ENCODE data around the gene SLC38A10.

SLC38A10 gene

DNA sequence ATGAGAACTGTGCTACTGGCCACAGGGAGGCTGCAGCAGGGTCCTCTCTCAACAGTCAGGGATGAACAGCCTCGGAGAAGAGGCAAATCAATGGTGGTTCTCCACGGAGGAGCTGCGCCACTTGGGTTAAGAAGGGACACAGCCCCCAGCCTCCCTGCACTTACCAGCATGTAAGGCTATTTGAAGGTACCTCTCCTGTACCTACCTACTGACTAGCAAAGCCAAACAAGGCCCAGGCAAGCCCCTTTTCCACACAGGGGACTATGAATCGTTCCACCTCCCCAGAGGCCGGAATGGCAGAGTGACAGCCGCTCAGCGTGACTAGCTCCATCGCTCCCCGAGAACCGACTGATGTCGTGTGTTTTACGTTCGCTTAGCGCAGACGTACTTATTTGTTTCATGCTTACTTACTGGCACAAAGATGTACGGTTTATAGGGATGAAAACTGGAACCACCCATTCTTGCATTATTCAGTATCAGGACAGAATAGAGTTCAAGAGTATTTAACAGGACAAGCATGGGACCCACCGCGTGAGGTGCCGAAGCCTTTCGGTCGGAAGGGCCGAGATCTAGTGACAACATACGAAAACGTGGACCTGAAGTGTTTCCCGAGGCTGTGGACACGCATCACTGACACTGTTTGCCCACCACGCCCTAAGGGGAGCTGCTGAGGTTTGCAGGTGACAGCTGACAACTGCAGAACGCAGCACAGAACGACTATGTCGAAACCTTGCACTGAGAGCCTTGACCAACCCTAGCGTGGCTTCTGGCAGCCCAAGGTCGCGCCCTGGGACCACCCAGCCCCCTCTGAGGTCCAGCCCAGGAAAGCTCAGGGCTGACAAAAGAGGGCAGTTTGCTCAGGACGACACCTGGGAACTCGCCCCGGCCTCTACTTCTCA lies 57.3 kb downstream of the SLC38A10 start:
- Histone ChIP-seq H2BK5ac (ENCODE audit: low read length) (no peak overlapping the region), H3K18ac (ENCODE audit: low read length) (no peak overlapping the region), H2BK120ac (ENCODE audit: low read depth, low read length) (no peak overlapping the region), H3K36me3 (ENCODE audit: control insufficient read depth, insufficient read depth, low read length) (no peaks in the 10 kb centered on the region), H3K23ac (ENCODE audit: low read length) (no peak overlapping the region), H3K56ac (ENCODE audit: low read length) (peak overlapping the region; percentile 91), H3K27me3 (ENCODE audit: insufficient read depth, low read length, poor library complexity) (no peaks in the 10 kb centered on the region), H3K79me1 (ENCODE audit: low read length) (peaks cover 8% of the 10 kb centered on the region), H3K4ac (ENCODE audit: low read depth, low read length) (no peak overlapping the region), H3K4me1 (ENCODE audit: control insufficient read depth, low read depth, low read length) (peaks cover 4% of the 10 kb centered on the region), H2AK5ac (ENCODE audit: low read length) (no peak overlapping the region), H4K8ac (ENCODE audit: low read depth, low read length) (no peak overlapping the region), H2BK15ac (replicated peaks; ENCODE audit: low read depth) (no peak overlapping the region), H4K5ac (ENCODE audit: low read length) (no peak overlapping the region), H3K4me3 (ENCODE audit: low read length) (peak overlapping the region; percentile 84), H3K79me2 (ENCODE audit: control insufficient read depth, insufficient read depth, low read length) (peaks cover 10% of the 10 kb centered on the region), H3K27ac (ENCODE audit: low read depth, low read length) (no peak overlapping the region), H3K4me2 (ENCODE audit: low read length) (peak overlapping the region; percentile 23), H3K9ac (ENCODE audit: low read length) (peak overlapping the region; percentile 92)
- WGBS (ENCODE audit: extremely low coverage, insufficient coverage, low lambda C conversion rate): no CpG with 5 or more reads among the region's 36 CpGs
- no peak for DNase-seq

- no peaks in the 10 kb centered on the region for H3K27me3 ChIP-seq (ENCODE audit: insufficient read depth, low read length, poor library complexity)
- no peak overlapping the region for H2BK5ac ChIP-seq (ENCODE audit: low read length)
- no peak overlapping the region for H3K4me3 ChIP-seq (ENCODE audit: low read length)
- H2BK15ac ChIP-seq (replicated peaks; ENCODE audit: low read depth): no peak overlapping the region
- no peak for DNase-seq
- no peak overlapping the region for H3K4ac ChIP-seq (ENCODE audit: low read depth, low read length)
- no peak overlapping the region for H3K23ac ChIP-seq (ENCODE audit: low read length)
- H3K56ac ChIP-seq (ENCODE audit: low read length): no peak overlapping the region
- H3K79me2 ChIP-seq (ENCODE audit: control insufficient read depth, insufficient read depth, low read length): peaks cover 10% of the 10 kb centered on the region
- no peak overlapping the region for H2BK120ac ChIP-seq (ENCODE audit: low read depth, low read length)
- no peak overlapping the region for H3K27ac ChIP-seq (ENCODE audit: low read depth, low read length)
- no peaks in the 10 kb centered on the region for H3K36me3 ChIP-seq (ENCODE audit: control insufficient read depth, insufficient read depth, low read length)
- no CpG with 5 or more reads among the region's 21 CpGs for WGBS (ENCODE audit: extremely low coverage, insufficient coverage, low lambda C conversion rate)
- H3K79me1 ChIP-seq (ENCODE audit: low read length): peaks cover 8% of the 10 kb centered on the region
- H3K4me2 ChIP-seq (ENCODE audit: low read length): no peak overlapping the region
- no peak overlapping the region for H3K18ac ChIP-seq (ENCODE audit: low read length)
- no peak overlapping the region for H3K9ac ChIP-seq (ENCODE audit: low read length)
- H4K5ac ChIP-seq (ENCODE audit: low read length): no peak overlapping the region
- H3K4me1 ChIP-seq (ENCODE audit: control insufficient read depth, low read depth, low read length): peaks cover 4% of the 10 kb centered on the region
- no peak overlapping the region for H4K8ac ChIP-seq (ENCODE audit: low read depth, low read length)
- no peak overlapping the region for H2AK5ac ChIP-seq (ENCODE audit: low read length)
These were observed 58.3 kb downstream of the SLC38A10 start for GRCh38 chr17:81236784-81237183.

GRCh38 chr17:81235822-81236740 lies 59.0 kb downstream of the SLC38A10 start:
- Histone ChIP-seq H3K23ac (ENCODE audit: low read length) (no peak overlapping the region), H2BK5ac (ENCODE audit: low read length) (no peak overlapping the region), H3K18ac (ENCODE audit: low read length) (no peak overlapping the region), H3K36me3 (ENCODE audit: control insufficient read depth, insufficient read depth, low read length) (no peaks in the 10 kb centered on the region), H3K4me3 (ENCODE audit: low read length) (no peak overlapping the region), H2AK5ac (ENCODE audit: low read length) (no peak overlapping the region), H3K4ac (ENCODE audit: low read depth, low read length) (no peak overlapping the region), H3K27ac (ENCODE audit: low read depth, low read length) (no peak overlapping the region), H3K4me2 (ENCODE audit: low read length) (no peak overlapping the region), H2BK120ac (ENCODE audit: low read depth, low read length) (no peak overlapping the region), H3K79me1 (ENCODE audit: low read length) (peaks cover 8% of the 10 kb centered on the region), H3K9ac (ENCODE audit: low read length) (no peak overlapping the region), H4K8ac (ENCODE audit: low read depth, low read length) (no peak overlapping the region), H3K79me2 (ENCODE audit: control insufficient read depth, insufficient read depth, low read length) (peaks cover 10% of the 10 kb centered on the region), H3K56ac (ENCODE audit: low read length) (no peak overlapping the region), H4K5ac (ENCODE audit: low read length) (no peak overlapping the region), H2BK15ac (replicated peaks; ENCODE audit: low read depth) (no peak overlapping the region), H3K27me3 (ENCODE audit: insufficient read depth, low read length, poor library complexity) (no peaks in the 10 kb centered on the region), H3K4me1 (ENCODE audit: control insufficient read depth, low read depth, low read length) (peaks cover 4% of the 10 kb centered on the region)
- DNase-seq: no peak
- no CpG with 5 or more reads among the region's 32 CpGs for whole genome bisulfite sequencing (ENCODE audit: extremely low coverage, insufficient coverage, low lambda C conversion rate)

DNA sequence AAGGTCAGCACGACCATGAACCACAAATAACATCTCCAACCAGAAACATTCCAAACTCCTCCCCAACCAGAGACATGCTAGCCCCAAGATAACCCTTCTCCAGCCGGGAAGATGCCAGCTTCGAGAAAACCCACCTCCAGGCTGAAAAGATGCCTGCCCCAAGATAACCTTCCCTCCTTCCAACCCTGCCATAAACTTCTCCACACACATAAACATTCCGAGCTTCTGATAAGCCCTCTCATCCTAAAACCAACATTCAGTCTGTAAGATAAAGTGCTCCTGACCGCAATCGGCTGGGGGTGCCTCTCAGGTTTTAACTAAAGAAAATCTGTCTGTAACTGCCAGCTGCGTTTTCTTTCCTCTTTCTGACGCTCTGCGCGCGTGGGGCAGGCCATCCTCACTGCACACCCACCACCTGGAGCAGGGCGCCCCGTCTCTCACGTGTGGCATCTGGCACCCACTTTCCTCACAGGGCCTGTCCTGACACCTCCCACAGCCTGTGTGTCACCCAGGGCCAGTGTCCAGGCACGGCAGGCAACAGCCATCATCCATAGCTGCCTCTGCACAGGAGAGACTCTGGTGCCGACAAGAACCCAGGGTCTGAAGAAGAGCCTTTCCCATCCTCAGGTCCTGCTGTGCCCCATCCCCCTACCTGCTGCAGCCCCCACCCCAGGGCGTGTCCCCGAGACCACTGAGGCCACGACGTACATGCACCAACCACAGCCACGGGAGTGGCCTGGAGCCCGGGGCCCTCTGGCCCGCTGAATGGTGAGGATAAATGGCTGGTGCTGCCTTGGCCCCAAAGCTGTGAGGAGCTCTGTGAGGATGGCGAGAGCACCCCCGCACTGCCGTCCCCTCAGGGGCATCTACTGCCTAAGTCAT lies 59.9 kb downstream of the SLC38A10 start:
- H3K27ac ChIP-seq (ENCODE audit: low read depth, low read length): no peak overlapping the region
- H3K79me1 ChIP-seq (ENCODE audit: low read length): peaks cover 8% of the 10 kb centered on the region
- no peak overlapping the region for H4K8ac ChIP-seq (ENCODE audit: low read depth, low read length)
- no peak overlapping the region for H2BK5ac ChIP-seq (ENCODE audit: low read length)
- peaks cover 1% of the 10 kb centered on the region for H3K36me3 ChIP-seq (ENCODE audit: control insufficient read depth, insufficient read depth, low read length)
- H3K4ac ChIP-seq (ENCODE audit: low read depth, low read length): no peak overlapping the region
- no peak overlapping the region for H3K9ac ChIP-seq (ENCODE audit: low read length)
- H2BK15ac ChIP-seq (replicated peaks; ENCODE audit: low read depth): no peak overlapping the region
- H3K23ac ChIP-seq (ENCODE audit: low read length): no peak overlapping the region
- no peak overlapping the region for H3K56ac ChIP-seq (ENCODE audit: low read length)
- no peak overlapping the region for H3K4me3 ChIP-seq (ENCODE audit: low read length)
- peaks cover 3% of the 10 kb centered on the region for H3K4me1 ChIP-seq (ENCODE audit: control insufficient read depth, low read depth, low read length)
- no peak overlapping the region for H2AK5ac ChIP-seq (ENCODE audit: low read length)
- peaks cover 9% of the 10 kb centered on the region for H3K79me2 ChIP-seq (ENCODE audit: control insufficient read depth, insufficient read depth, low read length)
- DNase-seq: no peak
- no peak overlapping the region for H3K4me2 ChIP-seq (ENCODE audit: low read length)
- H4K5ac ChIP-seq (ENCODE audit: low read length): no peak overlapping the region
- WGBS (ENCODE audit: extremely low coverage, insufficient coverage, low lambda C conversion rate): no CpG with 5 or more reads among the region's 26 CpGs
- H2BK120ac ChIP-seq (ENCODE audit: low read depth, low read length): no peak overlapping the region
- H3K27me3 ChIP-seq (ENCODE audit: insufficient read depth, low read length, poor library complexity): no peaks in the 10 kb centered on the region
- no peak overlapping the region for H3K18ac ChIP-seq (ENCODE audit: low read length)

DNA sequence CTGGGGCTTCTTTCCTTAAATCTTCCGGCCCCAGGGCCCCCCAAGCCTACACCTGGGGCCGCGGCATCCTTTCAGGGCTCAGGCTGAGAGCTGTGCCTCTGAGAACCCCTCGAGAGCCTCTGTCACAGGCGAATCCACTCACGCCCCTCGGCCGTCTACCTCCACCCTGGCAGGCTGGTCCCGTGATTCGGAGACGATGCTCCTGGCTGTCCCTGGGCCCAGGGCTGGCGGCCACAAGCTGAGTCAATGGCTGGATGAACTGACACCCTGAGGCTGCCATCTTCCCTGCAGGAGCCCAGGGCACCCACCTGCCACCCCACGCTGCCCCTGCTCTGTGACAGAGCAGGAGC lies 60.6 kb downstream of the SLC38A10 start:
- Histone ChIP-seq H4K5ac (ENCODE audit: low read length) (no peak overlapping the region), H2BK15ac (replicated peaks; ENCODE audit: low read depth) (no peak overlapping the region), H3K18ac (ENCODE audit: low read length) (no peak overlapping the region), H3K4me2 (ENCODE audit: low read length) (no peak overlapping the region), H2AK5ac (ENCODE audit: low read length) (no peak overlapping the region), H3K56ac (ENCODE audit: low read length) (no peak overlapping the region), H3K36me3 (ENCODE audit: control insufficient read depth, insufficient read depth, low read length) (peaks cover 3% of the 10 kb centered on the region), H3K9ac (ENCODE audit: low read length) (no peak overlapping the region), H2BK120ac (ENCODE audit: low read depth, low read length) (no peak overlapping the region), H3K4ac (ENCODE audit: low read depth, low read length) (no peak overlapping the region), H2BK5ac (ENCODE audit: low read length) (no peak overlapping the region), H3K79me2 (ENCODE audit: control insufficient read depth, insufficient read depth, low read length) (peaks cover 2% of the 10 kb centered on the region), H3K4me1 (ENCODE audit: control insufficient read depth, low read depth, low read length) (peaks cover 2% of the 10 kb centered on the region), H3K79me1 (ENCODE audit: low read length) (peaks cover 2% of the 10 kb centered on the region), H4K8ac (ENCODE audit: low read depth, low read length) (no peak overlapping the region), H3K27me3 (ENCODE audit: insufficient read depth, low read length, poor library complexity) (no peaks in the 10 kb centered on the region), H3K4me3 (ENCODE audit: low read length) (no peak overlapping the region), H3K27ac (ENCODE audit: low read depth, low read length) (no peak overlapping the region), H3K23ac (ENCODE audit: low read length) (no peak overlapping the region)
- DNase-seq: no peak
- WGBS (ENCODE audit: extremely low coverage, insufficient coverage, low lambda C conversion rate): no CpG with 5 or more reads among the region's 13 CpGs

All from mesendoderm (in vitro differentiated cells).